Heart left ventricle (tissue), 16 donors: ENCODE data around the gene DCN. TPM values are rescaled to one million over a fixed set of nuclear protein-coding genes. Genes with fewer than 3 reads are reported as not detected.

Experiments
- ATAC-seq, 4 donors: fragments of 200-7000 bp; cut with Tn5 transposase; one replicate each; pipeline ENCODE4 v1.9.1; 2020 to 2022; ENCODE audit warnings: moderate library complexity in 4 of 4, mild to moderate bottlenecking in 3 of 4, moderate number of reproducible peaks in 1 of 4
- DNase-seq, 5 donors: peaks; one replicate each; pipeline ENCODE4 v3.0.0-alpha.2; 2020
- H3K27ac ChIP-seq, 12 donors: fragments of 200-600 bp; sonication (generic) in 4 of 12; one replicate each; pipeline versions ENCODE4 v1.5.0 to v1.8.0; 2016 to 2022; ENCODE audit warnings: mild to moderate bottlenecking in 2 of 12
- H3K27me3 ChIP-seq, 9 donors: fragments of 200-600 bp; sonication (generic) in 2 of 9; one replicate each; pipeline versions ENCODE4 v1.5.1 to v1.8.0; 2016 to 2022; ENCODE audit warnings: mild to moderate bottlenecking in 3 of 9
- H3K36me3 ChIP-seq, 9 donors: fragments of 200-600 bp; sonication (generic) in 2 of 9; one replicate each; pipeline versions ENCODE4 v1.5.0 to v1.8.0; 2018 to 2022; ENCODE audit warnings: mild to moderate bottlenecking in 2 of 9
- H3K4me1 ChIP-seq, 12 donors: fragments of 200-600 bp; sonication (generic) in 4 of 12; one replicate each; pipeline versions ENCODE4 v1.5.0 to v1.8.0; 2016 to 2022; ENCODE audit warnings: mild to moderate bottlenecking in 3 of 12
- H3K4me3 ChIP-seq, 12 donors: fragments of 200-600 bp; sonication (generic) in 4 of 12; one replicate each; pipeline versions ENCODE4 v1.5.0 to v1.8.0; 2017 to 2022; ENCODE audit warnings: mild to moderate bottlenecking in 9 of 12, moderate library complexity in 4 of 12
- H3K9me3 ChIP-seq, 12 donors: fragments of 200-600 bp; sonication (generic) in 4 of 12; one replicate each; pipeline versions ENCODE4 v1.5.0 to v1.8.0; 2016 to 2022; ENCODE audit warnings: mild to moderate bottlenecking in 1 of 12
- CTCF ChIP-seq, 12 donors: fragments of 200-600 bp; sonication (generic) in 4 of 12; IDR thresholded peaks; one replicate each; pipeline versions ENCODE4 v1.5.0 to v1.8.0; 2018 to 2022; ENCODE audit warnings: antibody characterized with exemption in 12 of 12, mild to moderate bottlenecking in 5 of 12
- POLR2A ChIP-seq, 2 donors: fragments of 450-650 bp; IDR thresholded peaks; one replicate each; pipeline ENCODE4 v1.6.1; 2017; ENCODE audit warnings: antibody characterized with exemption in 2 of 2, mild to moderate bottlenecking in 2 of 2, moderate library complexity in 2 of 2
- WGBS, 4 donors: extraction: QIAGEN DNeasy Blood & Tissue Kit in 2 of 4; methylation state at CpG; one replicate each; pipeline versions ENCODE4 v1.1.5 to v1.1.7; 2013 to 2018; 5-methylcytosine and 5-hydroxymethylcytosine counted together
- intact Hi-C, 10 donors: fragments of 100-400 bp; cut with DNase I; formaldehyde crosslinking; loops; one replicate each; pipeline versions ENCODE4 v1.11.1 to v1.14.2; 2022
- polyA plus RNA-seq, 2 donors: library from polyadenylated mRNA; stranded (reverse); fragments of 200-250 nt; gene quantifications; one replicate each; pipeline ENCODE4 v1.2.3, GENCODE V29; 2013
- total RNA-seq, 9 donors: library from RNA; depleted of rRNA in 2 of 9; stranded (reverse); fragments of >200 nt in 2 of 9; fragmentation: NEBNext Ultra II Directional in 3 of 9; extraction: Animal tissue kit (Norgen Biotek cat#: 25700) in 3 of 9; gene quantifications; one replicate each; pipeline versions ENCODE4 v1.1.0 to v1.2.4, GENCODE V29; 2016 to 2023
- donor health status: ischemic (EF 13 %, LVEDD 7.1; RV severe dilation, severe dysfunction).
- donor health status: healthy with polysubstance abuse.
- donor health status: DM: no; HTN: yes; CAD: no.
- donor health status: DM: no; HTN: no; CAD: no.
- donor health status: ischemic (EF 25% LVEDD 6.9; RV normal size, moderate dysfunction).
- donor health status: ischemic (EF 25% LVEDD 5.7; RV mildly dilated, moderate dysfunction).
- donor health status: healthy.
- donor health status: DM: yes; HTN: yes; CAD: no.
- donor health status: ischemic (EF 35%, LVEDD 5.7; RV mildly dilated, moderate dysfunction).
- donor health status: nonischemic (EF 11% LVEDD 7.7; RV severe dilation, severe dysfunction).
- donor health status: DM: yes; HTN: yes; CAD: no.
- donor health status: PGD.
- donor health status: ischemic (EF 29% LVEDD 5.4; RV normal size, mild dysfunction).
- donor health status: nonischemic (EF 23%, LVEDD 6.1; RV moderate dilation, normal function).

DCN gene
- total and polyA plus RNA-seq, 11 donors, result 238 to 1,187 (median 536) TPM

- ATAC-seq (no peak), DNase-seq (no peak)
- Histone ChIP-seq H3K27me3 (no peaks in the 10 kb centered on the region), H3K36me3 (peaks cover 0 to 30% (median 2%) of the 10 kb centered on the region in 9 donors), H3K4me3 (no peak overlapping the region), H3K4me1 (peaks cover 0 to 3% (median 0%) of the 10 kb centered on the region in 12 donors), H3K27ac (peak overlapping the region in 1 of 12 donors; percentile 14), H3K9me3 (peaks cover 0 to 9% (median 0%) of the 10 kb centered on the region in 12 donors)
- WGBS, 4 donors, result 63 to 79% (median 73%) methylated on average over 2 of the region's 2 CpGs
- intact Hi-C loops, result loop anchor here in 2 of 10 donors (10.0 kb wide), 2 partner anchors 105 to 115 kb away; no protein-coding TSS in a partner anchor
- TF ChIP-seq CTCF (IDR thresholded peaks at IDR 0.05) (no peak), POLR2A (IDR thresholded peaks at IDR 0.05) (no peak)
These were observed 82.8 kb downstream of the DCN start for GRCh38 chr12:91099836-91100235.

- DNase-seq, result no peak
- Histone ChIP-seq H3K27me3 (no peaks in the 10 kb centered on the region), H3K9me3 (peaks cover 0 to 9% (median 0%) of the 10 kb centered on the region in 12 donors), H3K36me3 (peaks cover 0 to 25% (median 2%) of the 10 kb centered on the region in 9 donors), H3K4me1 (peaks cover 0 to 3% (median 0%) of the 10 kb centered on the region in 12 donors), H3K4me3 (no peak overlapping the region), H3K27ac (peak overlapping the region in 2 of 12 donors; percentile 18 to 45)
- intact Hi-C loops, result loop anchor here in 1 of 10 donors (10.0 kb wide), 1 partner anchor 105 kb away; no protein-coding TSS in a partner anchor
- TF ChIP-seq POLR2A (IDR thresholded peaks at IDR 0.05) (no peak), CTCF (IDR thresholded peaks at IDR 0.05) (no peak)
- ATAC-seq, result no peak
- 49 to 51% (median 50%) methylated on average over 2 of the region's 2 CpGs for WGBS, 4 donors
These were observed 83.3 kb downstream of the DCN start for GRCh38 chr12:91099341-91099740.

- no peak for DNase-seq
- peak overlapping the region in 2 of 12 donors; percentile 18 to 45 for H3K27ac ChIP-seq
- ATAC-seq, result peak in 3 of 4 donors; percentile 47 to 87 (median 73)
- peaks cover 0 to 9% (median 0%) of the 10 kb centered on the region in 12 donors for H3K9me3 ChIP-seq
- no peak overlapping the region for H3K4me3 ChIP-seq
- peaks cover 0 to 21% (median 2%) of the 10 kb centered on the region in 9 donors for H3K36me3 ChIP-seq
- H3K4me1 ChIP-seq, result peaks cover 0 to 3% (median 0%) of the 10 kb centered on the region in 12 donors
- 28 to 60% (median 32%) methylated on average over 3 of the region's 3 CpGs for WGBS, 4 donors
- intact Hi-C loops, result loop anchor here in 1 of 10 donors (10.0 kb wide), 1 partner anchor 104 kb away; no protein-coding TSS in a partner anchor
- no peaks in the 10 kb centered on the region for H3K27me3 ChIP-seq
- TF ChIP-seq CTCF (IDR thresholded peaks at IDR 0.05) (no peak), POLR2A (IDR thresholded peaks at IDR 0.05) (no peak)
These were observed 83.7 kb downstream of the DCN start for GRCh38 chr12:91098941-91099340.

- ATAC-seq (no peak), DNase-seq (no peak)
- peak overlapping the region in 1 of 12 donors; percentile 18 for H3K27ac ChIP-seq
- H3K36me3 ChIP-seq, result peaks cover 0 to 17% (median 2%) of the 10 kb centered on the region in 9 donors
- H3K4me3 ChIP-seq, result no peak overlapping the region
- H3K27me3 ChIP-seq, result no peaks in the 10 kb centered on the region
- peaks cover 0 to 9% (median 0%) of the 10 kb centered on the region in 12 donors for H3K9me3 ChIP-seq
- intact Hi-C loops, result loop anchor here in 1 of 10 donors (10.0 kb wide), 1 partner anchor 104 kb away; no protein-coding TSS in a partner anchor
- no peak for TF ChIP-seq CTCF (IDR thresholded peaks at IDR 0.05)
- no peak for TF ChIP-seq POLR2A (IDR thresholded peaks at IDR 0.05)
- H3K4me1 ChIP-seq, result peaks cover 0 to 3% (median 0%) of the 10 kb centered on the region in 12 donors
These were observed 84.2 kb downstream of the DCN start for GRCh38 chr12:91098461-91098860.
